NCI-H1694 (cell line): ENCODE results near the gene ATF2.
"Not testable (repeated sequence)": the region's sequence is repeated elsewhere in the genome, so short reads cannot be mapped to it uniquely, and the experiment has no call there.

Source experiments
- DNase-seq: peaks from one replicate; lab custom pipeline; 2025; lab: John Stamatoyannopoulos, UW

Gene ATF2

GRCh38 chr2:175164235-175164634, 3.8 kb downstream of the ATF2 start:
- DNase-seq = no peak

- no peak for DNase-seq
These were observed 9.1 kb downstream of the ATF2 start for GRCh38 chr2:175158894-175159293.

DNA sequence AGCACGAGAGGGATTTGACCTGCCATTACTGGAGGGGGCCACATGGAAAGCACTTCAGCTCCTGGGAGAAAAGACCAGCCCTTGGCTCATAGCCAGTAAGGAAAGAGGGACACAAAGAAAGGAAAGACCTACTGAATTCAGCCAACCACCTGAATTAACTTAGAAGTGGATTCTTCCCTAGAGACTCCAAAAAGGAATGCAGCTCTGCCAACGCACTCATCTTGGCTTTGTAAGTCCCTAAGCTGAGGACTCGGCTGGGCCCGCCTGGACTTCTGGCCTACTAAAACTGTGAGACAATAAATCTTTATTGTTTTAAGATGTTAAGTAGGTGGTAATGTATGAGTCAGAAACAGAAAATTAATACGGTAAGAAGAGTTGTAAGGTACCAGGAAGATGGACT, 11.5 kb downstream of the ATF2 start:
- no peak for DNase-seq

GRCh38 chr2:175154661-175155082, 13.3 kb downstream of the ATF2 start:
- no peak for DNase-seq

DNA sequence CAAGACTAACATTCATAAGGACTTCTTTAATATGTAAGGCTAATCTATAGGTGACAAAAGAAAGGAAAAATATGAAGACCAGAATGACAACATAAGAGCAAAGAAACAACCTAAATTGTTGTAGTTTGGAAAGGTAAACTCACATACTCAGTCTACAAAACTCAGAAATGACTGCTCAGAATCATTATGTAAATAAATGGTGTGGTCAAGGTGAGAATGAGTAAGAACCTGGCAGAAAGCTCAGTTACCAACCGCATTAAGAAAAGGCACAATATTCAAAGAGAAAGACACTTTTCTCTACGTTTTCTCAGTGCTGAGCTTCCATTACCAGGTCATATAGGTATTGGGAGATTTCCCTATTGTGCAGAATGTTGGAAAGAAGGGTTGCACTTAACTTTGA, 15.8 kb downstream of the ATF2 start:
- no peak for DNase-seq

- DNase-seq = no peak
These were observed 16.2 kb downstream of the ATF2 start for GRCh38 chr2:175151791-175152190.

GRCh38 chr2:175147186-175147585, 20.8 kb downstream of the ATF2 start:
- DNase-seq = no peak

DNA sequence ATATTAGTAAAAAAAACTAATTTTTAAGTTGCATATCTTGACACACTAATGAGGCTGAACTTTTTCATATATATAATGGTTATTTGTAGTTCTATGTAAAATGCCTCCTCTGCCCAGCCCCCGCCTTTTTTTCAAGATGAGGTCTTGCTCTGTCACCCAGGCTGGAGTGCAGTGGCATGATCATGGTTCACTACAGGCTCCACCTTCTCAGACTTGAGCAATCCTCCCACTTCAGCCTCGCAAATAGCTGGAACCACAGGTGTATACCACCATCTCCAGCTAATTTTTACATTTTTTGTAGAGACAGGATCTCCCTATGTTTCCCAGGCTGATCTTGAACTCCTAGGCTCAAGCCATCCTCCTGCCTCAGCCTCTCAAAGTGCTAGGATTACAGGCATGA, 24.3 kb downstream of the ATF2 start:
- DNase-seq = no peak

DNA sequence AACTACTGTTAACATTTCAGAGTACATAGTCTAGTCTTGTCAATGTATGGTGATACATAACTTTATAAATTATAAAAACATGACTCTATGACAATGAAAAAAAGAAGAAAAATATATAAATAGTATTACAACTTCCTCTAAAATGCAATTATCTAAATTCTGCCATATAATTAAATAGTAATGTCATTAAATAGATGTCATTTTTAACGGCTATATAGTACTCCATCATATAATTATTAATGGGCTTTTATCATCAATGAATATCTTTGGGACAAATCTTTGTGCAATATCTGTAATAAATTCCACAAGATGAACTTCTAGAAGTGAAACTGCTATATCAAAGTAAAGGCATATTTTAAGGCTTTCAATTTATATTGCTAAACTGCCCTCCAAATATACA, 24.8 kb downstream of the ATF2 start:
- DNase-seq = no peak

GRCh38 chr2:175140332-175140731, 27.7 kb downstream of the ATF2 start:
- no peak for DNase-seq

DNA sequence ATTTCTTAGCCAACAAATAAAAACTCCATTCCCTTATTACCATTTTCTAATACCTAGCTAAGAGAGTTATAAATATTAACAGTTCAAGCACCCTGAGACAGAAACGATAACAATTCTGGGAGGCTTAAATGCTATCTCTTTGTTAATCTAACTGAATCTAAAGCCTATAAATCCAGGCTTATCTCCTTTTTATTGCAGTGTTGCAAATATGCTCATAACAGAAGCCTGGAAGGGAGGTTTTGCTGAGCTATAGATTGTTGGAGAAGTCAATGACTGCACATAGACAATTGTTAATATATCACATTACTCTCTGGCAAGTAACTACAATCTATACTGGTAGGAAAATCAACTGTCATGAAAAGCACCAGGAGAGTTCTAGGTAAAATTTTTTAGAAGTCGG, 30.2 kb downstream of the ATF2 start:
- no peak for DNase-seq

- no peak for DNase-seq
These were observed 31.4 kb downstream of the ATF2 start for GRCh38 chr2:175136334-175137215.

- DNase-seq = no peak
These were observed 32.1 kb downstream of the ATF2 start for GRCh38 chr2:175135862-175136261.

DNA sequence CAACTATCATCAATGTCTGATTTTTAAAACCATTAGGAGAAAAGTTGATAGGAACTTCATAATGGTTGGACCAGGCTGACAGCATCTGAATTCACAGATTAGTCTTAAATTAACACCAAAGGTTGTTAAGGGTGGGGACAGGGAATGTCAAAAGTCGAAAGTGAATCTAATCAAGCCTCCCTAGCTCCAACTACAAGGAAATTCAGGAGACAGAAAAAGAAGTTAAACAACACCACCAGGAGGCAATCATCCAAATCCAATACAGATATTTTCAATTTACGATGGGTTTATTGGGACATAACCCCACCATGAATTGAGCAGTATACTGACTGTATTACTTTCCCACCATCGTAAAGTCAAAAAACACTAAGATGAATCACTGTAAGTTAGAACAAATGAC, 32.8 kb downstream of the ATF2 start:
- no peak for DNase-seq

DNA sequence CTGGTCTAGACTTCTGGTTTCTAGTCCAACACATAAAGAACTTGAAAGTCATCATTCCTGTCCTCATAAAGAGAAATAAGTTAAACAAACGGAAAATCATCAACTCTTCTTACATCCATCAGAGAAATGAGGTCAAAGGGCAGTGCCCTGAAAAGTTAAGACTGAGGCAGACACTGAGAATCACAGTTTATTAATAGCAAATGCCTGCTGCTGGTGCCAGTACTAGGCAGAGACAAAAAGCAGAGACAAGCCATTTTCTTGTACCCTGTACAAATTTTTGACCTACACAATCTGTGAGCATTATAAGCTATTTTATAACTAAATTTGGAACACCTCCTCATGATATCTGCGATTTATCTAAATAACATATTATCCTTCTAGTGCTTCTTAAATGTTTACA, 36.8 kb downstream of the ATF2 start:
- no peak for DNase-seq

- no peak for DNase-seq
These were observed 41.3 kb downstream of the ATF2 start for GRCh38 chr2:175126661-175127060.

DNA sequence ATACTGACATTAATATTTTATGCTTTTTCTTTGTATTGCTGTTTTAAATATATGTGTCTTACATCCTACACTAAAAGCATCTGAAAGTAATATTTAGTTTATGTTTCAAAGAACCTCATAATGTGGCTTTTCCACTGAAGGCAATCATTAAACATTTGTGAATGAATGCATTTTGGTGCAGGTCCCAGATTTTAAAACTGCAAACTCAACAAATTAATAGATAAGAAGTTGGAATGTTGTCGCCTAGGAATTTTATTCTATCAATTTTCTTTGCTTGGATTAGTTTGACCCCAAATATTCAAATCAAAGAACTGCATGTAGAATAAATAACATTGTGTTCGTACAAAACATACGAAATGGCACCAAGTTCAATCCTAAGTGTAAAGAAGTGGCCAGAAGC, 44.7 kb downstream of the ATF2 start:
- no peak for DNase-seq

- peak; percentile 20 for DNase-seq
These were observed 56.8 kb downstream of the ATF2 start for GRCh38 chr2:175111200-175111657.

DNA sequence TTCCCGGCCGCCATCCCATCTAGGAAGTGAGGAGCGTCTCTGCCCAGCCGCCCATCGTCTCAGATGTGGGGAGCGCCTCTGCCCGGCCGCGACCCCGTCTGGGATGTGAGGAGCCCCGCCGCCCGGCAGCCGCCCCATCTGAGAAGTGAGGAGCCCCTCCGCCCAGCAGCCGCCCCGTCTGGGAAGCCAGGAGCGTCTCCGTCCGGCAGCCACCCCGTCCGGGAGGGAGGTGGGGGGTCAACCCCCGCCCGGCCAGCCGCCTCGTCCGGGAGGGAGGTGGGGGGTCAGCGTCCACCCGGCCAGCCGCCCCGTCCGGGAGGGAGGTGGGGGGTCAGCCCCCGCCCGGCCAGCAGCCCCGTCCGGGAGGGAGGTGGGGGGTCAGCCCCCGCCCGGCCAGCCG, 59.9 kb downstream of the ATF2 start:
- DNase-seq = not testable (repeated sequence)

GRCh38 chr2:175107146-175107545, 60.9 kb downstream of the ATF2 start:
- no peak for DNase-seq

- DNase-seq = peak; percentile 40
These were observed 64.8 kb downstream of the ATF2 start for GRCh38 chr2:175103191-175103590.

GRCh38 chr2:175101514-175101913, 66.5 kb downstream of the ATF2 start:
- DNase-seq = no peak

DNA sequence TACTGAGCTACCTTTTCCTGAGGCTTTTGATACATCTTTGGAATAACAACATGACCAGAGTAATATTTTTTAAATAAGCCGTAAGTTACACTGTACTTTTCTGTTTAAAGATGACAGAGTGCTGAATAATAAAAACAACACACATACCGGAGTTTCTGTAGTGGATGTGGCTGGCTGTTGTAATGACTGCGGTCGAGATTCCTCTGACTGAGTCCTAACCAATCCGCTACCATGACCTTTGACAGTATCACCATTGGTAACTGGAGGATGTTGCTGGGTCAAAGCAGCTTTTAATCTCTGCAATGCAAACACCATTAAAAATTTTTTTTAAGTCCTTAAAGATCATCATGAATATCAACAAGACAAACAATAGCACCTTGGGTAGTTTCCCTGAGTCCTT, 70.7 kb downstream of the ATF2 start:
- no peak for DNase-seq

- DNase-seq = not testable (repeated sequence)
These were observed 83.9 kb downstream of the ATF2 start for GRCh38 chr2:175084117-175084516.
